Endothelial cell (in vitro differentiated cells): ENCODE results near the gene NBEA. TPM values are rescaled to one million over a fixed set of nuclear protein-coding genes. Genes with fewer than 3 reads are reported as not detected.

Source experiments
- DNase-seq: peaks from one replicate; pipeline ENCODE4 v3.0.0; 2021; ENCODE audit warnings: low spot score
- H3K27ac Mint-ChIP-seq: one replicate; pipeline ENCODE4 v1.8.0; 2021; ENCODE audit warnings: mixed read lengths, inconsistent platforms; ENCODE audit not compliant: unreplicated experiment
- H3K27me3 Mint-ChIP-seq: one replicate; pipeline ENCODE4 v1.8.0; 2021; ENCODE audit warnings: mild to moderate bottlenecking, moderate library complexity, mixed read lengths, inconsistent platforms; ENCODE audit not compliant: unreplicated experiment
- H3K36me3 Mint-ChIP-seq: one replicate; pipeline ENCODE4 v1.8.0; 2021; ENCODE audit warnings: mild to moderate bottlenecking, low read depth, mixed read lengths, inconsistent platforms; ENCODE audit not compliant: unreplicated experiment
- H3K4me1 Mint-ChIP-seq: one replicate; pipeline ENCODE4 v1.8.0; 2021; ENCODE audit warnings: mild to moderate bottlenecking, mixed read lengths, inconsistent platforms; ENCODE audit not compliant: unreplicated experiment
- H3K4me3 Mint-ChIP-seq: one replicate; pipeline ENCODE4 v1.8.0; 2021; ENCODE audit warnings: mild to moderate bottlenecking, mixed read lengths, inconsistent platforms; ENCODE audit not compliant: unreplicated experiment
- H3K9me3 Mint-ChIP-seq: one replicate; pipeline ENCODE4 v1.8.0; 2021; ENCODE audit warnings: mixed read lengths, inconsistent platforms; ENCODE audit not compliant: unreplicated experiment
- total RNA-seq: library from RNA; stranded (reverse); fragmentation: NEBNext Ultra II Directional; extraction: Animal tissue kit (Norgen Biotek cat#: 25700); gene quantifications from one replicate; pipeline ENCODE4 v1.2.1, GENCODE V29; 2021; ENCODE audit not compliant: unreplicated experiment
- TF ChIP-seq, protein P1 (sequence below): fragments of 200-600 bp; sonication (generic); IDR thresholded peaks from one replicate; pipeline ENCODE4 v1.5.0; 2021; ENCODE audit warnings: antibody characterized with exemption; ENCODE audit not compliant: unreplicated experiment

NBEA gene
- total RNA-seq, 1 donor from 2014 or later: 11.7 TPM

DNA sequence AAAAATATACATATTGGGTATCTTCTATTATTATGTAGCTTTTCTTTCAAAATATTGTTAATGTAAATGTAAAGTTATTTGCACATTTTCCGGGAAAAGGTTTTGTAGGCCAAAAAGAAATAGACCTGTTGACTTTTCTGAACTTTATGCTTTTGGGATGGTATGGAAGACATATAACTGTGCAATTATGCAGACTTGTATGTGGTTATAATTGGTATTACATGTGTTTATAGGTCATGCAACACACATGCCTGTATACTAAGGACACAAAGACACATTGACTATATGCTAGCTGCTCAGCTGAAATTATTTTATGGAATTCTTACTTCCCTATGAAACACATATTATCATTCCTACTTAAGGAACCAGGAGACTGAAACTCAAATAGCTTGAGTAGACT is 2.3 kb upstream of the NBEA start:
- Mint-ChIP-seq H3K27me3 (peaks cover 7% of the 10 kb centered on the region), H3K4me3 (no peak overlapping the region), H3K27ac (no peak overlapping the region), H3K9me3 (no peaks in the 10 kb centered on the region), H3K36me3 (no peaks in the 10 kb centered on the region), H3K4me1 (peaks cover 14% of the 10 kb centered on the region)
- TF ChIP-seq, protein P1, sequence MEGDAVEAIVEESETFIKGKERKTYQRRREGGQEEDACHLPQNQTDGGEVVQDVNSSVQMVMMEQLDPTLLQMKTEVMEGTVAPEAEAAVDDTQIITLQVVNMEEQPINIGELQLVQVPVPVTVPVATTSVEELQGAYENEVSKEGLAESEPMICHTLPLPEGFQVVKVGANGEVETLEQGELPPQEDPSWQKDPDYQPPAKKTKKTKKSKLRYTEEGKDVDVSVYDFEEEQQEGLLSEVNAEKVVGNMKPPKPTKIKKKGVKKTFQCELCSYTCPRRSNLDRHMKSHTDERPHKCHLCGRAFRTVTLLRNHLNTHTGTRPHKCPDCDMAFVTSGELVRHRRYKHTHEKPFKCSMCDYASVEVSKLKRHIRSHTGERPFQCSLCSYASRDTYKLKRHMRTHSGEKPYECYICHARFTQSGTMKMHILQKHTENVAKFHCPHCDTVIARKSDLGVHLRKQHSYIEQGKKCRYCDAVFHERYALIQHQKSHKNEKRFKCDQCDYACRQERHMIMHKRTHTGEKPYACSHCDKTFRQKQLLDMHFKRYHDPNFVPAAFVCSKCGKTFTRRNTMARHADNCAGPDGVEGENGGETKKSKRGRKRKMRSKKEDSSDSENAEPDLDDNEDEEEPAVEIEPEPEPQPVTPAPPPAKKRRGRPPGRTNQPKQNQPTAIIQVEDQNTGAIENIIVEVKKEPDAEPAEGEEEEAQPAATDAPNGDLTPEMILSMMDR: peak; percentile 38
- DNase-seq: no peak

DNA sequence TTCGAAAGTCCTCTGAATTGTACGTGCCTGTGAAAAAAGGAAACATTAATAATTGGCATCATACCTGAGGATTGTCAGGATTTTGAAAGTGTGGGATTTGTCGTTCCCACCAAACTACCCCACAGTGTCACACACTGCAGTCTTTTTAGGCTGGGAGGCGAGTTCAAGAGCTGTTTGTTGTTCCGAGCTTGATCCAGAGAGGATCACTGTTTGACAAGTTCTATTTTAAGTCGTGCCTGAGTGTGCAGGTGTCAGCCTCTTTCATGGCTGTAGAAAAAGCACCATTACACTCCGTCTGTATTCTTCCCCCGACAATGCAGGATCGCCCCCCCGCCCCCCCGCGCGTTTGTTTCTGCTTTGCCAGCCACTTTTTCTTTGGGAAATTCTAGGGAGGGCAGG is 635 bp upstream of the NBEA start:
- Mint-ChIP-seq H3K4me3 (peak overlapping the region; percentile 87), H3K36me3 (no peaks in the 10 kb centered on the region), H3K27ac (no peak overlapping the region), H3K27me3 (peaks cover 7% of the 10 kb centered on the region), H3K4me1 (peaks cover 22% of the 10 kb centered on the region), H3K9me3 (no peaks in the 10 kb centered on the region)
- TF ChIP-seq, protein P1: no peak
- DNase-seq: no peak

DNA sequence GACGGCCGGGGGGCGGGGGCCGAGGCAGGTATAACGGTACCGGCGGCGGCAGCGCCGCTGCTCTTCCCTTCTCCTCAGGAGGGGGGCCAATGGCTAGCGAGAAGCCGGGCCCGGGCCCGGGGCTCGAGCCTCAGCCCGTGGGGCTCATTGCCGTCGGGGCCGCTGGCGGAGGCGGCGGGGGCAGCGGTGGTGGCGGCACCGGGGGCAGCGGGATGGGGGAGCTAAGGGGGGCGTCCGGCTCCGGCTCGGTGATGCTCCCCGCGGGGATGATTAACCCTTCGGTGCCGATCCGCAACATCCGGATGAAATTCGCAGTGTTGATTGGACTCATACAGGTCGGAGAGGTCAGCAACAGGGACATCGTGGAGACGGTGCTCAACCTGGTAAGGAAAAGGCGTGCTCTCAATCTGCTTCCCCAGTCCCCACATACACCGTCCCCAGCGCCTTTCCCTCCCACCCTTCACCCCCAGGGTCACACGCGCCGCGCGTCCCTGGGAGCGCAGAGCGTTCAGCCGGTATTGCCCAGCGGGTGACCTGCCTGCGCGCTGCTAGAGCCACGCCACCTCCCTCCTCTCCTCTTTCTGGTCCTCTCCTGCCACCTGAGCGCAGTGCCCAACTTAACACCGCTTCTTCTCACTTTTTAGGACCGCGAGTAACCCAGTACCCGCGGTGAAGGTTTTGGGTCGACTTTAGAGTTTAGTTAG is 814 bp downstream of the NBEA start:
- H3K27ac Mint-ChIP-seq: no peak overlapping the region
- TF ChIP-seq, protein P1: no peak
- peak; percentile 33 for DNase-seq
- no peaks in the 10 kb centered on the region for H3K9me3 Mint-ChIP-seq
- H3K4me1 Mint-ChIP-seq: peaks cover 22% of the 10 kb centered on the region
- H3K4me3 Mint-ChIP-seq: peak overlapping the region; percentile 94
- H3K27me3 Mint-ChIP-seq: peaks cover 7% of the 10 kb centered on the region
- no peaks in the 10 kb centered on the region for H3K36me3 Mint-ChIP-seq

DNA sequence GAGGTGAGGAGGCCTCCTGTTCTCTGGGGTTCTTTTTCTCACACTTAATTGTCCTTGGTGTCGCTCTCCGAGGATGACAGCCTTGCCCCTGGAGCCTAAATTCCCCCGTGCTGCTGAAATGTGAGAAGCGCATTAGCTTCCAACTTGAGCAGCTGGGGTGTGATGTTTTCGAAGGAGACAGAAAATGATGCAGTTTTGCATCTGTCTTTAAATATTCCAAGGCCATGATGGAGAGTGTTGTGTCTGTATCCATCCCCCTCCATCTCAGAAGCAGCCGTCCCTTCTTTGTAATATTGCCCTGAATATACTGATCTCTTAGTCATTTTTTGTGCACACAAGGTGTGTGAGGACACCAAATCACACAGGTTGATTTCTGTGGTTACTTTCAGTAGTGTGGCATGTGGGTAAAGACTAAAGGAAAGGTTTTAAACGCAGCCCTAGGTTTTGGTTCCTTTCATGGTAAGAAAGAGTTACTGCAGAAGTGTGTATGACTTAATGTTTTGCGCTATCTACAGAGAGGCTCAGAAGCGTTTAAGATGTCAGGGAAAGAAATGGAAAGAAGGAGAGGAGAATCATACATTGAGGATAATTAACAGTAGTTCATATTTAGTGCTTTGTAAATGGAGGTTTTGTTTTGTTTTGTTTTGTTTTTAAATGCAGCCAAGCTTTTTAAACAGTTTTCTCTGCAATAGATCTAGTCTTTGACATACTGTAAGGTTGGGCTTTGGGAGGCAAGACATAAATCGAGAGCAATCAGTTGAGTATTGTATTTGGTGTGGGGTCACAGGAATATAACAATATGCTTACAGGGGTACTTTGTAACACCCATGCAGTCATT is 1.6 kb downstream of the NBEA start:
- peaks cover 24% of the 10 kb centered on the region for H3K4me1 Mint-ChIP-seq

More for the DNA sequence above, 1.6 kb downstream of the NBEA start:
- TF ChIP-seq, protein P1: no peak
- H3K9me3 Mint-ChIP-seq: no peaks in the 10 kb centered on the region
- H3K27me3 Mint-ChIP-seq: peaks cover 7% of the 10 kb centered on the region
- peak overlapping the region; percentile 94 for H3K4me3 Mint-ChIP-seq
- H3K36me3 Mint-ChIP-seq: no peaks in the 10 kb centered on the region
- no peak for DNase-seq
- no peak overlapping the region for H3K27ac Mint-ChIP-seq
